Measurements from ENCODE around the gene GAR1. TPM values are rescaled to one million over a fixed set of nuclear protein-coding genes. Genes with fewer than 3 reads are reported as not detected.

The GAR1 gene
- polyA plus RNA-seq, 1 donor (not counting 4 experiments of a cell fraction or from before 2014, with no cell fraction given): 31.9 TPM

- peaks cover 2 to 6% of the 10 kb centered on the region in 2 experiments for H3K36me3 ChIP-seq (ENCODE audit: control insufficient read depth in 2 of 2, extremely low read depth in 1 of 2, insufficient read depth in 2 of 2, low read length in 2 of 2)
- H3K4me3 ChIP-seq (ENCODE audit: control insufficient read depth in 2 of 3, extremely low read depth in 1 of 3, insufficient read depth in 2 of 3, low read depth in 1 of 3, low read length in 3 of 3): no peak within 1 kb of the TSS
- no peaks in the 10 kb centered on the region for H4K20me1 ChIP-seq (ENCODE audit: control insufficient read depth, extremely low read depth, insufficient read depth, low read length)
- no peak within 1 kb of the TSS for H3K4me2 ChIP-seq (ENCODE audit: control insufficient read depth, extremely low read depth, insufficient read depth, low read depth, low read length)
- no peak within 1 kb of the TSS for H3K27ac ChIP-seq (ENCODE audit: control insufficient read depth, insufficient read depth, low read length)
- H3K27me3 ChIP-seq (ENCODE audit: control insufficient read depth, extremely low read depth, insufficient read depth, low read length): no peaks in the 10 kb centered on the region
- DNase-seq (ENCODE audit: low read depth, low spot score) (no peak), FAIRE-seq (no peak)
- no peaks in the 10 kb centered on the region for H3K79me2 ChIP-seq (ENCODE audit: control insufficient read depth, insufficient read depth, low read length)
- no peaks in the 10 kb centered on the region for H3K4me1 ChIP-seq (ENCODE audit: control insufficient read depth, extremely low read depth, insufficient read depth, low read length)
- H3K9ac ChIP-seq (ENCODE audit: control insufficient read depth, extremely low read depth, insufficient read depth, low read length): no peak within 1 kb of the TSS
- H2AFZ ChIP-seq (ENCODE audit: control insufficient read depth, low read length): no peak within 1 kb of the TSS
- dilution Hi-C loops (cut with MboI; ENCODE audit: extremely low pct_ligation_motif_present, low sequenced_read_pairs): no loop called here
- TF ChIP-seq CTCF (optimal IDR thresholded peaks at IDR 0.05 in 1 of 3, IDR thresholded peaks at IDR 0.05 in 1 of 3, conservative IDR thresholded peaks at IDR 0.05 in 1 of 3; ENCODE audit: extremely low read depth in 1 of 3, insufficient read depth in 2 of 3, low read length in 3 of 3) (no peak), EZH2 (IDR thresholded peaks at IDR 0.05; ENCODE audit: low read length) (no peak)
- no peaks in the 10 kb centered on the region for H3K9me1 ChIP-seq (ENCODE audit: control insufficient read depth, extremely low read depth, insufficient read depth, low read length)
- no peaks in the 10 kb centered on the region for H3K9me3 ChIP-seq (ENCODE audit: control insufficient read depth, low read depth, low read length)
Measured at GRCh38 chr4:109827672-109828071, 12.1 kb downstream of the GAR1 start, which contains the start of gene RRH. TSS of gene RRH (plus strand) at chr4:109827972. CDS start at chr4:109828028, 56 bp downstream.

GRCh38 chr4:109833756-109834155 is 18.2 kb downstream of the GAR1 start:
- H3K9me3 ChIP-seq (ENCODE audit: control insufficient read depth, low read depth, low read length): no peaks in the 10 kb centered on the region
- H3K9ac ChIP-seq (ENCODE audit: control insufficient read depth, extremely low read depth, insufficient read depth, low read length): no peak overlapping the region
- H3K4me1 ChIP-seq (ENCODE audit: control insufficient read depth, extremely low read depth, insufficient read depth, low read length): no peaks in the 10 kb centered on the region
- H3K79me2 ChIP-seq (ENCODE audit: control insufficient read depth, insufficient read depth, low read length): no peaks in the 10 kb centered on the region
- dilution Hi-C loops (cut with MboI; ENCODE audit: extremely low pct_ligation_motif_present, low sequenced_read_pairs): no loop called here
- DNase-seq (ENCODE audit: low read depth, low spot score) (no peak), FAIRE-seq (no peak)
- H3K4me3 ChIP-seq (ENCODE audit: control insufficient read depth in 2 of 3, extremely low read depth in 1 of 3, insufficient read depth in 2 of 3, low read depth in 1 of 3, low read length in 3 of 3): no peak overlapping the region
- no peaks in the 10 kb centered on the region for H3K9me1 ChIP-seq (ENCODE audit: control insufficient read depth, extremely low read depth, insufficient read depth, low read length)
- no peaks in the 10 kb centered on the region for H3K36me3 ChIP-seq (ENCODE audit: control insufficient read depth in 2 of 2, extremely low read depth in 1 of 2, insufficient read depth in 2 of 2, low read length in 2 of 2)
- H3K4me2 ChIP-seq (ENCODE audit: control insufficient read depth, extremely low read depth, insufficient read depth, low read depth, low read length): no peak overlapping the region
- H4K20me1 ChIP-seq (ENCODE audit: control insufficient read depth, extremely low read depth, insufficient read depth, low read length): no peaks in the 10 kb centered on the region
- H2AFZ ChIP-seq (ENCODE audit: control insufficient read depth, low read length): no peak overlapping the region
- TF ChIP-seq CTCF (optimal IDR thresholded peaks at IDR 0.05 in 1 of 3, IDR thresholded peaks at IDR 0.05 in 1 of 3, conservative IDR thresholded peaks at IDR 0.05 in 1 of 3; ENCODE audit: extremely low read depth in 1 of 3, insufficient read depth in 2 of 3, low read length in 3 of 3): no peak
- TF ChIP-seq EZH2 (IDR thresholded peaks at IDR 0.05; ENCODE audit: low read length): no peak
- H3K27me3 ChIP-seq (ENCODE audit: control insufficient read depth, extremely low read depth, insufficient read depth, low read length): no peaks in the 10 kb centered on the region
- no peak overlapping the region for H3K27ac ChIP-seq (ENCODE audit: control insufficient read depth, insufficient read depth, low read length)
